Suprapubic skin (tissue), 4 donors: ENCODE results near the gene RBMS3. TPM values are rescaled to one million over a fixed set of nuclear protein-coding genes. Genes with fewer than 3 reads are reported as not detected.

Experiments used
- DNase-seq, 2 donors: peaks; one replicate each; pipeline ENCODE4 v3.0.0-alpha.2; 2019; ENCODE audit warnings: low spot score in 2 of 2
- H3K27ac ChIP-seq: fragments of 200-600 bp; sonication (generic); one replicate; pipeline ENCODE4 v1.5.1; 2019
- H3K27me3 ChIP-seq: fragments of 200-600 bp; sonication (generic); one replicate; pipeline ENCODE4 v1.5.1; 2019
- H3K36me3 ChIP-seq: fragments of 200-600 bp; sonication (generic); one replicate; pipeline ENCODE4 v1.5.1; 2019
- H3K4me1 ChIP-seq: fragments of 200-600 bp; sonication (generic); one replicate; pipeline ENCODE4 v1.5.1; 2019
- H3K4me3 ChIP-seq: fragments of 200-600 bp; sonication (generic); one replicate; pipeline ENCODE4 v1.5.1; 2019; ENCODE audit warnings: mild to moderate bottlenecking
- H3K9me3 ChIP-seq: fragments of 200-600 bp; sonication (generic); one replicate; pipeline ENCODE4 v1.5.1; 2019
- CTCF ChIP-seq, 2 donors: fragments of 200-600 bp in 1 of 2; fragments of 450-650 bp in 1 of 2; sonication (generic) in 1 of 2; IDR thresholded peaks; one replicate each; pipeline ENCODE4 v1.5.1; 2016 to 2019; ENCODE audit warnings: antibody characterized with exemption in 2 of 2, mild to moderate bottlenecking in 1 of 2, moderate library complexity in 1 of 2
- EP300 ChIP-seq: sonication (generic); formaldehyde crosslinking; IDR thresholded peaks from one replicate; pipeline ENCODE4 v1.6.1; 2017; ENCODE audit warnings: antibody characterized with exemption
- POLR2A ChIP-seq, 2 donors: fragments of 450-650 bp; IDR thresholded peaks; one replicate each; pipeline ENCODE4 v1.6.1; 2017; ENCODE audit warnings: antibody characterized with exemption in 2 of 2, mild to moderate bottlenecking in 2 of 2, moderate library complexity in 2 of 2
- POLR2AphosphoS5 ChIP-seq, 3 donors: sonication (generic); formaldehyde crosslinking; IDR thresholded peaks; one replicate each; pipeline ENCODE4 v1.6.1; 2017; ENCODE audit warnings: antibody characterized with exemption in 3 of 3
- WGBS: methylation state at CpG from one replicate; pipeline ENCODE4 v1.1.5; 2018; 5-methylcytosine and 5-hydroxymethylcytosine counted together
- total RNA-seq, 4 donors: library from RNA; depleted of rRNA; stranded (reverse); fragments of >200 nt; gene quantifications; one replicate each; pipeline ENCODE4 v1.1.0, GENCODE V29; 2016

RBMS3 gene
- total RNA-seq, 4 donors from 2014 or later: 7.7 to 23.4 (median 11.9) TPM

GRCh38 chr3:29379097-29379496 is 98.2 kb downstream of the RBMS3 start:
- Histone ChIP-seq H3K4me3 (no peak overlapping the region), H3K9me3 (no peaks in the 10 kb centered on the region), H3K27ac (no peak overlapping the region), H3K27me3 (no peaks in the 10 kb centered on the region), H3K4me1 (peaks cover 4% of the 10 kb centered on the region), H3K36me3 (no peaks in the 10 kb centered on the region)
- TF ChIP-seq POLR2A (IDR thresholded peaks at IDR 0.05) (no peak), POLR2AphosphoS5 (IDR thresholded peaks at IDR 0.05) (no peak), EP300 (no peak), CTCF (IDR thresholded peaks at IDR 0.05) (no peak)
- no peak for DNase-seq

GRCh38 chr3:29381595-29381994 is 100.7 kb downstream of the RBMS3 start:
- 54% methylated on average over 1 of the region's 1 CpG for WGBS
- TF ChIP-seq POLR2A (IDR thresholded peaks at IDR 0.05): no peak
- Histone ChIP-seq H3K4me3 (no peak overlapping the region), H3K4me1 (peaks cover 4% of the 10 kb centered on the region), H3K27ac (no peak overlapping the region), H3K9me3 (no peaks in the 10 kb centered on the region), H3K36me3 (no peaks in the 10 kb centered on the region), H3K27me3 (no peaks in the 10 kb centered on the region)
- no peak for DNase-seq

- Histone ChIP-seq H3K27me3 (no peaks in the 10 kb centered on the region), H3K27ac (no peak overlapping the region), H3K4me1 (peaks cover 4% of the 10 kb centered on the region), H3K4me3 (no peak overlapping the region), H3K9me3 (no peaks in the 10 kb centered on the region), H3K36me3 (no peaks in the 10 kb centered on the region)
- DNase-seq: no peak
- 68% methylated on average over 6 of the region's 6 CpGs for WGBS
- TF ChIP-seq POLR2A (IDR thresholded peaks at IDR 0.05) (no peak), CTCF (IDR thresholded peaks at IDR 0.05) (no peak), EP300 (no peak), POLR2AphosphoS5 (IDR thresholded peaks at IDR 0.05) (no peak)
These were observed 101.5 kb downstream of the RBMS3 start for GRCh38 chr3:29382409-29382808.

- TF ChIP-seq EP300 (no peak), CTCF (IDR thresholded peaks at IDR 0.05) (no peak), POLR2AphosphoS5 (IDR thresholded peaks at IDR 0.05) (no peak), POLR2A (IDR thresholded peaks at IDR 0.05) (no peak)
- Histone ChIP-seq H3K27me3 (no peaks in the 10 kb centered on the region), H3K4me3 (no peak overlapping the region), H3K9me3 (no peaks in the 10 kb centered on the region), H3K27ac (no peak overlapping the region), H3K36me3 (no peaks in the 10 kb centered on the region), H3K4me1 (peaks cover 4% of the 10 kb centered on the region)
- 85% methylated on average over 1 of the region's 1 CpG for WGBS
- DNase-seq: no peak
These were observed 102.0 kb downstream of the RBMS3 start for GRCh38 chr3:29382845-29383244.

GRCh38 chr3:29384640-29385039 is 103.8 kb downstream of the RBMS3 start:
- Histone ChIP-seq H3K4me1 (peaks cover 4% of the 10 kb centered on the region), H3K27me3 (no peaks in the 10 kb centered on the region), H3K4me3 (no peak overlapping the region), H3K36me3 (no peaks in the 10 kb centered on the region), H3K27ac (no peak overlapping the region), H3K9me3 (no peaks in the 10 kb centered on the region)
- no peak for TF ChIP-seq EP300
- no peak for TF ChIP-seq CTCF (IDR thresholded peaks at IDR 0.05)
- no peak for TF ChIP-seq POLR2A (IDR thresholded peaks at IDR 0.05)
- TF ChIP-seq POLR2AphosphoS5 (IDR thresholded peaks at IDR 0.05): no peak
- WGBS: 74% methylated on average over 6 of the region's 6 CpGs
- no peak for DNase-seq
